SK-N-SH (cell line): ENCODE results near the gene LIPN.

Experiments
- CTCF ChIP-seq: fragments of 200-600 bp; sonication (generic); IDR thresholded peaks from 2 replicates; pipeline ENCODE4 v1.6.1; 2017; ENCODE audit warnings: antibody characterized with exemption, mild to moderate bottlenecking, moderate library complexity
- EP300 ChIP-seq, 2 experiments: IDR thresholded peaks; 2 replicates each; pipeline versions ENCODE4 v1.4.0 to v1.6.1; 2012; ENCODE audit warnings: borderline replicate concordance in 1 of 2, low read depth in 1 of 2, low read length in 1 of 2
- EZH2phosphoT487 ChIP-seq: fragments of 200-600 bp; sonication (generic); IDR thresholded peaks from 2 replicates; pipeline ENCODE4 v1.6.1; 2017; ENCODE audit warnings: low read depth, mixed run types, mild to moderate bottlenecking, antibody characterized with exemption, moderate library complexity, borderline replicate concordance
- FOXM1 ChIP-seq: IDR thresholded peaks from 2 replicates; pipeline ENCODE4 v1.4.0; 2012; ENCODE audit warnings: low read depth, mild to moderate bottlenecking
- JUND ChIP-seq: IDR thresholded peaks from 2 replicates; pipeline ENCODE4 v1.4.0; 2012
- MAX ChIP-seq: IDR thresholded peaks from 2 replicates; pipeline ENCODE4 v1.4.0; 2012; ENCODE audit warnings: low read depth
- NRF1 ChIP-seq: IDR thresholded peaks from 2 replicates; pipeline ENCODE4 v1.6.1; 2012; ENCODE audit warnings: low read depth, mild to moderate bottlenecking, low read length
- POLR2AphosphoS5 ChIP-seq: IDR thresholded peaks from 2 replicates; pipeline ENCODE4 v1.6.1; 2012; ENCODE audit warnings: low read depth, low read length
- TEAD4 ChIP-seq: IDR thresholded peaks from 2 replicates; pipeline ENCODE4 v1.4.0; 2012; ENCODE audit warnings: mild to moderate bottlenecking, borderline replicate concordance; ENCODE audit not compliant: insufficient read depth

- TF ChIP-seq CTCF (no peak), TEAD4 (no peak), MAX (no peak), JUND (no peak), POLR2AphosphoS5 (no peak), NRF1 (no peak), EZH2phosphoT487 (no peak), EP300 (IDR thresholded peaks at IDR 0.05; ENCODE audit: borderline replicate concordance in 1 of 2, low read depth in 1 of 2, low read length in 1 of 2) (no peak), FOXM1 (no peak)
Measured at GRCh38 chr10:88730864-88731263, 29.0 kb upstream of the LIPN start.
